HuH-7 (cell line): ENCODE results near the gene NAV2.
A peak's percentile ranks its signal among the peaks of the same experiment; 100 is the strongest.

Source experiments
- DNase-seq: peaks from one replicate; pipeline ENCODE4 v3.0.0; 2011; ENCODE audit warnings: low spot score

The NAV2 gene, protein sequence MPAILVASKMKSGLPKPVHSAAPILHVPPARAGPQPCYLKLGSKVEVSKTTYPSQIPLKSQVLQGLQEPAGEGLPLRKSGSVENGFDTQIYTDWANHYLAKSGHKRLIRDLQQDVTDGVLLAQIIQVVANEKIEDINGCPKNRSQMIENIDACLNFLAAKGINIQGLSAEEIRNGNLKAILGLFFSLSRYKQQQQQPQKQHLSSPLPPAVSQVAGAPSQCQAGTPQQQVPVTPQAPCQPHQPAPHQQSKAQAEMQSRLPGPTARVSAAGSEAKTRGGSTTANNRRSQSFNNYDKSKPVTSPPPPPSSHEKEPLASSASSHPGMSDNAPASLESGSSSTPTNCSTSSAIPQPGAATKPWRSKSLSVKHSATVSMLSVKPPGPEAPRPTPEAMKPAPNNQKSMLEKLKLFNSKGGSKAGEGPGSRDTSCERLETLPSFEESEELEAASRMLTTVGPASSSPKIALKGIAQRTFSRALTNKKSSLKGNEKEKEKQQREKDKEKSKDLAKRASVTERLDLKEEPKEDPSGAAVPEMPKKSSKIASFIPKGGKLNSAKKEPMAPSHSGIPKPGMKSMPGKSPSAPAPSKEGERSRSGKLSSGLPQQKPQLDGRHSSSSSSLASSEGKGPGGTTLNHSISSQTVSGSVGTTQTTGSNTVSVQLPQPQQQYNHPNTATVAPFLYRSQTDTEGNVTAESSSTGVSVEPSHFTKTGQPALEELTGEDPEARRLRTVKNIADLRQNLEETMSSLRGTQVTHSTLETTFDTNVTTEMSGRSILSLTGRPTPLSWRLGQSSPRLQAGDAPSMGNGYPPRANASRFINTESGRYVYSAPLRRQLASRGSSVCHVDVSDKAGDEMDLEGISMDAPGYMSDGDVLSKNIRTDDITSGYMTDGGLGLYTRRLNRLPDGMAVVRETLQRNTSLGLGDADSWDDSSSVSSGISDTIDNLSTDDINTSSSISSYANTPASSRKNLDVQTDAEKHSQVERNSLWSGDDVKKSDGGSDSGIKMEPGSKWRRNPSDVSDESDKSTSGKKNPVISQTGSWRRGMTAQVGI (N-terminal part only)

DNA sequence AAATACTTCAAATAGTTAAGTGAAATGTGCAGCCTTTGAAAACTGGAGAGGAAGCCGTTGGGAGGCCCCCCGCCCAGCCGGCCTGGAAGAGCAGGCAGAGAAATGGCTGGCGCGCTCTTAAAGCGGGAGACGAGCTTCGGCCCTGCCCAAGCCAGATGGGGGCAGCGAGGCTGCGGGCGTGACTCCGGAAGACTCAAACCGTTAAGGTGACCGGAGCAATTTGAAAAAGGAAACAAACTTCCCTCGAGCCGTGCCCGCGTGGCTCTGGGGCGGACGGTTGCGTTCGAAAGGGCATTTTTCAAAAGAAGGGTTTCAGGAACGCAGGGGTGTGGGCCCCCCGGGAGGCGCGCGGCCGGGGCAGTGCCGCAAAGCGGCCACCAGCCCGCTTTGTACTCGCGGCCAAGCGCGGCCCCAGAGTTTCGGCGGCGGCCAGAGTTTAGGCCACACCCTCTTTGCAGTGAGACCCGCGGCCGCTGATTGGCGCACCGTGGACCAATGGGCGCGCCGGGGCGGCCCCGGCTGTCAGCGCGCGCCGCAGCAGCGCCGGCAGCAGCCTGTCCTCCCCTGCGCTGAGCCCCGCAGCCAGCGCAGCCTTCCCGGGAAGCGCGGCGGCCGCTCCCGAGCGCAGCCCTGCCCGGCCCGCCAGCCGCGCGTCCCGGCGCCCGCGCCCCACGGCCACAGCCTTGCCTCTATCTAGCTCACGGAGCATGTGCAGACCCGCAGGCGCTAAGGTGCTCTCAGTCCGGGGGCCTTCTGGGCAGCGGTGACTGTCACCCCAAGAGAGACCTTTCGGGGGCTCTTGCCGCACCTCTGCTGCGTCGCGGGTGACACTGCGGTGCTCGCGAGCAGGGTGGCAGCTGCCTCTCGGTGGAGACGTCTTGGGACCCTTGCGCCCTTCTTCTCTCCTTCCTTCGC lies at the start of gene NAV2:
TSS of gene NAV2 (plus strand) at position 557 of the 915 bp plus-strand sequence. CDS start 859 bp downstream, outside the sequence.
- peak; percentile 86 for DNase-seq

DNA sequence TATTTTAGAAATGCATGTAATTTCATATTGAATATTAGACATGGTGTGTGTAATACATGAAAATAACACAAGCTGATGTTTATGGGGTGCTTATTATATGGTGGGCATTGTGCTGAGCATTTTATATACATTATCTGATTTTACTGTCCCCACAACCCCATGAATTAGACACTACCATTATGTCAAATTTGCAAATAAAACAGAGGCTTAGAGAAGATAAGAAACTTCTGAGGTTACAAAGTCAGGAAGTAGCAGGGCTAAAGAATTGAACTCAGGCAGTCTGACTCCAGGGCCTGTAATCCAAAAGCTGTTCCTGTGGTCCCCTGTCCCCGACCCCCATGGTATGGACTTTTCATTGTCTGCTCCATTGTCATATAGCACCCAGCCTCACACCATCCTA lies 49.4 kb upstream of the NAV2 start:
- DNase-seq, result no peak

DNA sequence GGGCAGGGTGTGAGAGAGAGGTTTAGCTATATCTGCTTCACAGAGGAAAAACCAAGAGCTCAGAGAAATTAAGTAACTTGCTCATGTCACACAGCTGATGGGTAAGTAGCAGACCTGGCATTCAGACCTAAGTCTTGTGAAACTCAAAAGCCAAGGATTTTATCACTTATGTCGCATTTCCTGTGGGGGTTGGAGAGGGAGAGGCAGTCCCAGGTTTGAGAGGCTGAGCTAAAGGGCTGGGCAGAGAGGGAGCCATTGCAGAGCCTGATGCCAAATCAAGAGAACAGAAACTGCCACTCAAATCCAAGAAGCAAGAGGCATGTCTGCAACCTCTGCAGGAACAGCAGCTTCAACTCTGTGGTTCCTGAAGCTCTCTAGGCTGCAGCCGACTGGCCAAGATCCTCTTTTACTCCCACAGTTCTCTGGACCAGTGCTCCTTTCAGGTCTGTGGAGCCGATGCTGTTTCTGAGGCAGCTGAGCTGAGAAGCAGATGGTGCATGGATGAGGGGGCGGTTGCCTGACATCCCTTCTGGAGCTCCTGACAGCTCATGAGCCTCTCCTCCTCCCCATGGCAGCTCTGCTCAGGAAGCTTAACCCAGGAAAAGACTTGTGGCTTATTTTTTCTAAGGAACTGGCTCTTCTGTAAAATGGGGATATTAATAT lies 47.6 kb upstream of the NAV2 start:
- DNase-seq, result no peak

DNA sequence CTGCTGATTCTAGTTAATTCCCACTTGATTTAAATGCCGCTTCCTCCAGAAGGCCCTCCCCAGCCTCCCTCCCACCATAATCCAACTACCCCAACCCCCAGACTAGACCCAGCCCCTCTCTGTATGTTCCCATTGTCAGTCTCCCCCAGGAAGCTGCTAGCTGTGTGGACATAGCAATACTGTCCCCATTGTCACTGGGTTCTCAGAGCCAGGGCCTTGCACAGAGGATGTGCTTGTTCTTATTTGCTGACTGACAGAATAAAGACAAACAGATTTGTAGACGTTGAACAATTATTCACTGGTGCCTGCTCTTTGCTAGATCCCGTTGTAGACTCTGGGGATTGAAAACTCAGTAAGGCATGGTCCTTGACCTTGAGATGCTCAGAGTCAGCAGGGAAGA lies 45.7 kb upstream of the NAV2 start:
- DNase-seq, result no peak

DNA sequence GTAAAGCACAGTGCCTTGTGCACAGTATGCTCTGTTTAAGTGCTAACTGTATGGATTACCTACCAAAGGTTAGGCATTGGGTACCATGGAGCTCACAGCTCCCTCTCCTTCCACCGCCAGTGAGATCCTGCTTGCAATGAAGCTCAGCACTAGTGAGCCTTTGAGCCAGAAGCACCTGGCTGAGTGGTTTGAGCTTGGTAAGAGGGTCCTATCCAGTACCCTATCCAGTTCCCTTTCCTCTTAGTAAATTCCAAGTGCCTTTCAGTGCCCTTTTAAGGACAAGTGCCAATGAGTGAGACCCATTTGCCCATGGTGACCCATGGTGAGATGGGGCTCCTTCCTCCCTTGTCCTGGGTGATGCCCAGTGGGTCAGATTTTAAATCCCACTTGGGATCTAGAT lies 43.1 kb upstream of the NAV2 start:
- DNase-seq, result no peak

DNA sequence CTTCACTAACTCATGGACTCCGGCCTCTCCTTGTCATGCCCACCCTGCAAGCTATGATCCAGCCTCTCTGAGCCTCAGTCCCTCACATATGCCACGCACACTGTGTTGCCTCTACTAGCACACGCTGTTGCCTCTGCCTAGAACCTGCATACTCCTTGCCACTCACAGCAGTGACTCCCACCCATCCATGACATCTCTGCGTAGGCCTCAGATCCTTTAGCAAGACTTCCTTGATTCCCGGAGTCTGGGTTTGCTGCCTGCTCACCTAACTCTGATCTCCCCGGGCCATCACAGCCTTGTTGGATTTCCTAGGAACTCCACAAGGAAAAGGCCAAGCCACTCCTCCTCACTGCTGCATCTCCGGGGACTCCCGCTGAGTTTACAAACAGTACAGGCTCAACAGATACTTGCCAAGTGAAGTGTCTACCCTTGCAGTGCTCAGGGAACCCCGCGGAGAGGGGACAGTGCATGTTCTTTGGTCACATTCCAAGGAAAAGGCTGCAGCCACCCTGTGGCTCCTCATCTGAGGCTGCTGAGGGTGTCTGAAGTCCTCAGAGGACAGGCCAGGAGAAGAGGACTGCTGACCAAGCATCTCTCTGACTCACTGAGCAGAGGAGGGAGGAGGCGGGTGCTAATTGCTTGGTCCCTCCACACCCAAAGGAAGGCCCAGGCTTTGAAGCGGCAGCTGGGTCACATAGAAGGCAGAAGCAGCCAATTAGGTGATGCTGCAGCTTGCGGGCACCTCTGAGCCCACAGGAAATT lies 42.4 kb upstream of the NAV2 start:
- no peak for DNase-seq

DNA sequence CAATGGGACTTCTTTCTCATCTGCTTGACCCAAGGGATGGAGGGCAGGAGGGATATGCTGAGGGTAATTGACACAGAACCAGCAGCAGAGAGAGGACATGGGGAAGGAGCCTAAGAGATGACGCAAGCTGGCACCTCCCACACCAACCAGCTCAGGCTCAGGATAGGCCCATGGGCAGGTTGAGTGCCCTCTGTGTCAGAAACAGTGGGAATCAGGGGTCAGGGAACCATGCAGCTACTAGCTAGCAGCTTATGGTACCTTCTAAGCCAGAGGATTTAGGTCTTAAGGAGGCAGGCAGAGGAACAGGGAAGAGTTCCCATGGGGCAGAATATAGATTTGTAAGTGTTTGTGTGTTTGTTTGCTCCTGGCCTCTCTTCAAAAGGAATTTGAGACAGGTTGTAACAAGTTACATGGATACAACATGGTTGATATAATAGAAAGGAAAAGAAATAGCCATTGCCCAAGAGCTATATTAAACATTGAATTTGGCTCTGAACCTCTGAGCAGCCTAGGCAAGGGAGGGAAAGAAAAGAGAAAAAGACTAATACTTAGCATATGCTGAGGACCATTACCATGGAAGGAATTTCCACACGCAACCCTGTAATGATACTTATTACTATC lies 39.9 kb upstream of the NAV2 start:
- DNase-seq, result no peak

DNA sequence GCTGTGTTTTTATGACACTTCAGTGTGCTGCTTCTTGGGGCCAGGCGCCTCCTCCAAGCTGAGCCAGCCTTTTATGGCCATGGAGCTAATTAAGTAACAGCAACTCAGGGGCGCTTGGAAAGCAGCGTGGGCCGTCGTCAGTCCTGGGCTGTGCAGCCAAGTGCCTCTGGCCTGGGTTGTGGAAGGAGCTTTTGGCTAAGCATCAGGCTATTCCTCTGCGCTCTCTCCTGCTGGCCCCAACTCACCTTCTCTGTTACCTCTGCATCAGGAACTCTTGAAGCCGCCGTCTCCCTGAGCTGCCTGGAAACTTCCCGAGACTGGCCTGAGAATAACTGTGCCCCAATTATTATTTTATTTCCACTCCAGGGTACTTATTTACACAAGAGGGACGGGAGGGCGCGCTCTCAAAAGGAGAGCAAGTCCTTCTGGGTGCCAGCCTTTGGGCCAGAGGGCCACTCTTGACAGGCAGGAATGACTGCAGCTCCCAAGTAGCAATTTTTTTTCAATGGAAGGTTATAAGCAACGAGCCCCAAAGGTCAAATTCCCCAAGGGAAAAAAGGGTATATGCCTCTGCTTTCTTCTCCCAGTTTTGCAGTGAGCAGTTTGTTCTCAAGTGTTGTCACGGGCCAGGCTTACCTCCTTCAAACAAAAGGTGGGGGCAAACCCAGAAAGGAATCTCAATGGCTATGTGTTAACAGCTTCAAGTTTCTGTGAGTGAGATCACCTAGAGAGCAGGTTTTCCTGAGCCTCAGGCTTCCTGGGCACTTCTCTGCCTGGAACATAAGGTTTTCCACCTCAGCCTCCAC lies 38.5 kb upstream of the NAV2 start:
- DNase-seq, result no peak

DNA sequence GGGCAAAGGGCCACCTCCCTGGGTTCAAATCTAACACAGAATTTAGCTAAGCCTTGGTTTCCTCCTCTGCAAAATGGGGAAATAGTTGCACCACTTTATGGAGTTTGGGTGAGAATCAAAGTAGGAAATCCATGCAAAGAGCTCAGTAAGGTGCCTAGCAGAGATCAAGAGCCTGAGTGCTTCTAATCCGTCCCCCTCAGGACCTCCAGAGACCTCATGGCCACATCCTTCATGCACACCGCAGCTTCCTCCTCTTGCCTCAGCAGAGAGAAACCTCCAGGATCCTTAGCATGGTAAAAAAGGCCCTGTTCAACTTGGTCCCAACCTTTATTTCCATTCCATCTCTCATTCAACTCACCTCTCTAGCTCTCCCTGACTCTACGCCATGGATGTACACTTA lies 37.8 kb upstream of the NAV2 start:
- no peak for DNase-seq

DNA sequence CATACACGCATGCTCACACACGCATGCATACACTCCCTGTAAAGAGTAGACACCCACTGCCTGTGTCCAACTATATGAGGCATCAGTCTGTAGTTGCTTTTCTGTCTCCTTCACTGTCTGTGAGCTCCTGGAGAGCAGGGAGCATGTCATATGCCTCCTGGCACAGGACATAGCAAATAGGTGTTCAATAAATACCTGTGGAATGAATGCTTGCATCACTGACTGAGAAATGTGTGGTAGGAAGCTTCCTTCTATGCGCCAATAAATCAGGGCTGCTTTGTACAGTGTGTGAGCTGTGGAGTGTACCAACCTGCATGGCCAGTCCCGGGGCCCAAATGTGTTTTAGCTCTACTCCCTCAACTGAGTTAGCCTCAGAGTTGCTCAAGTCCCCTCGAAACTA lies 37.2 kb upstream of the NAV2 start:
- DNase-seq, result no peak

DNA sequence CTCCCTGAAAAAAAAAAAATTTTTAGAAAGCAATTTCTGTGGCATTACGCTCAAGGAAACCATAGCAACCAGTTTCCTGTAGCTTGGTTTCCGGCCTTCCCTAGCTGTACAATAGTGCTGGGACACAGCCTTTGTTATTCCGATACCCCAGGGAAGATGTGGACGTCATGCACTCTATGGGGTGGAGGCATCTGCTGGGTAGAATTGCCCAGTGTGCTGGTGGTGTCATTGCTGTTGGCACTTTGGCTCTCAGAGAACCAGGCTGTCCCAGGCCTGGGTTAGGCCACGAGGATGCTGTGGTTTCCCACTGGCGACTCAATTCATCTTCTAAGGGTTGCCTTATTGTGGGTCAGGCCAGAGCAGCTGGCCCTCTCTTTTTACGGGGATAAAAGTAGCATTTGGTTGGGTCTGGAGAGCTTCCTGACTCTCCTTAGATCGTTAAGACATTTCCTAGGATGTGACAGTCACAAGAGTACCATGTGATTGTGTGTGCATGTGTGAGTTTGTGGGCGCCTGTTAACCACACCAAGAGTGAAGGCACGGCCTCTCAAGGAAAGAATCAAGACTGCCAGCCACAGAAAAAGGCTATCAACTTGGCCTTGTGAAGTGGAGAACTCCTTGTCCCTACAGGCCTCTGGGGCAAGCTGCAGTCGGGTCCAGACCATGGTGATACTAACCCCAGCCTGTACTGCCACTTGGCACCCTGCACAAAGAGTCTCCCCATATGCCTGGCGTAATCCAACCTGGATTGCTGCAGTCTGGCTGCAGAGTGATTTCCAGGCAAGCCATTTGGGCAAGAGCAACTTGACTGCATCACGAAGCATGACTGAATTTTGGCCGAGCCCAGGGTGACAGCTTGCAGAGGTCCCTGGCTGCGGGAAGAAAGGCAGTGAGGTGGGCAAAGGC lies 35.9 kb upstream of the NAV2 start:
- DNase-seq, result no peak

DNA sequence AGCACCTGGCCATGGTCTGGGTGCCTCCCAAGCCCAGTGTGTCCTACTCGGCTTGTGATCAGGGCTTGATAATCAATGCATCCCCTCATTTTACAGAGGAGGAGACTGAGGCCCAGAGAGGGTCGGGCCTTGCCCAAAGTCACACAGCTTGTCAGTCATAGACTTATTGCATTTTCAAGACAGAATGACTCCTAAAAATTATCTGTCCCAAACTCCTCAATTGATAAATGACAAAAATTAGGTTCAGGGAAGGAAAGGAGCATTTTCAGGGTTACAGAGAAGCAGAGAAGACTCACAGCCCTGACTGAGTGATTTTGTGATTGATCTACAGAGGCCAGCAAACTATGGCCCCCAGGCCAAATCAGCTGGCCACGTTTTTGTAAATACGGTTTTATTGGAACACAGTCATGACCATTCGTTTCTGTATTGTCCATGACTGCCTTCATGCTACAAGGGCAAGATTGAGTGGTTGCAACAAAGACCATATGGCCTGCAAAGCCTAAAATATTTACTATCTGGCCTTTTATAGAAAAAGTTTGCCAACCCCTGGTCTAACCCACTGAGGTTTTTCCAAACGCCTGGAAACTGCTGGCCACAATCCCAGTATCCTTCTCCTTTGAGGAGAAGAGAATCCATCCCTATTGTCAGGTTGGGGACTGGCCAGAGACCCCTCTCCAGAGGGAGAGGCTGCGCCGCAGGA lies 35.1 kb upstream of the NAV2 start:
- DNase-seq, result no peak

DNA sequence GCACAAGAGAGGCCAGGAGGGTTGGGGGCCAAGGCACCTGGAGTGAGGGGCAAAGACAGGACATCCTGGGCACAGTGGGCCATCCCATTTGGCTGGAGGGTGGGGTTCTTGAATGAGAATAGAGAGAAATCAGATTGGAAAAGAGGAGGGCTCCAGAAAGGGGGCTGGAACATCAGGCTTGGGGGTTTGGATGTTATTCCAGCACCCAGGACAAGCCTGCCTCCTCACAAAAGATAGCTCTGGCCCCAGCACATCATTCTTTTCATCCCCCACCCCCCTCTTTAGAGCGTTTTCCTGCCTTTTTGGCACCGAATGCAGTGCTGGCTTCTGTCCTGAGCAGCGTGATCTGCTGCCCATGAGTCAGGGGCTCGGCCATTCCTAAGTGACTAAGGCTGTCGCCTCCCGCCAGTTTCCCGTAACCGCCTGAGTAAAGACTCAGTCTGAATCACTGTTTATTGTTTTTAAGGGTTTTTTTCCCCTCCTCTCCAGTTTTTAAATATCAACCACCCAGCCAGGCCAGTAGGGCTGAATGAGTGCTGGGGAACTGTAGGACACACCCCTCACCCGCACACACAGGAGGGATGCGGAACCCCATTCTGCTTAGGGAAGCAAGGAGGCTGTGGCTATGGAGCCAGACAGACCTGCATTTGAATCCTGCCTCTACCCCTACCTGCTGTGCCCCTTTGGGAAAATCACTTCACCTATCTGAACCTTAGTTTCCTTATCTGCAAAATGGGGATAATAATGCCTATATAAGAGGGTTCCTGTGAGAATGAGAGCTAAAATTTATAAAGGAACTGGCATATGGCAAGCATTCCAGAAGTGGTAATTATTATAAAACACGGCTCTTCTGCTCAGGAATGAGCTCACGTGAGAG lies 32.4 kb upstream of the NAV2 start:
- no peak for DNase-seq

DNA sequence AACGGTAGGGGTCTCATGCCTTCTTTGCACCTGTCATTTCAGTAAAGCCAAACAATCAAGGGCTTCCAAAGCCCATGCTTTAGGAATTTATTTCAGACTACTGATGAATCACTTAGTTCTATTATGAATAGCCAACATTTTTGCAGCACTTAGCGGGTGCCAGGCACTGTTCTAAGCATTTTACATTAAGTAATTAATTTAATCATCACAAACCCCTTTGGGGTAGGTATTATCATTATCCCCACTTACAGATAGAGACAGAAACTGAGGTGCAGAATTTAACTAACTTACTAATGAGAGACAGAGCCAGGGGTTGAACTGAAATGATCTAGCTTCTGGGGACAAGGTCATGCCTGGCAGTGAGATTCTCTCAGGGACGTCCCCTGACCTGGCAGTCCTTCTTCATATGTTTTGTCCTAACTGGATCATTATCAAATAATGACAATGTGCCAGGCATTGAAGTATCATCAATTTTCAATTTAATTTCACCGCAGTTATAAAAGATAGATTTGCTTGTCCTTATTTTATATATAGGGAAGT lies 31.7 kb upstream of the NAV2 start:
- no peak for DNase-seq

DNA sequence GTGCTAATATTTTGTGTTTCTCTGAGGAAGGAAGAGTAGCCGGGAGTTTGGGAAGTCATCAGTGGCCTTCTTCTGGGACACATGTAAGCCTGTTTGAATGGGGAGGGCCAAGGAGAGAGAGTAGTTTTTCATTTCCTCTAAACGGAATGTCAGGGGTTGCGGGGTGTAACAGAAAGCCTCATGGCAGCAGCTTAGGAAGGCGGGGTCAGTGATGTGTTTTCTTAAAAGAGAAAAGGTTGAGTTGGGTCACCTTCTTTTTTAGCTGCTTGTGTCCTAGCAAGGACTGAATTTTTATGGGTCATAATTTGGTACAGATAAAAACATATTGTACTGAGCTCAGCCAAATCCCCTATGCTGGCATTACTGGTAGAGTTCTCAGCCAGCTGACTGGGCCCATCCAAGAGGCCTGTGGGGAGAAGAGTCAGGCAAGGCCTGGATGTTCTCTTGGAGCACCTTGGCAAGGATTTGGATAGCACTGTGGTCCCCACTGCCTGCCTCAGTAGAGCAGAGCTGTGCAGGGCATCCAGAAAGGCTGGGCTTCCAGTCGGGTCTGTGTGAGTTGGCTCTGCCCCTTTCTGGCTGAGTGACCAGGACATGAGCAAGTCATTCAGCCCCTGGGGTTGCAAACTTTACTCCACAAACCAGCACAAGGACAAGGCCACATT lies 29.4 kb upstream of the NAV2 start:
- no peak for DNase-seq
